ENCODE measurements around the gene GGT7.

The GGT7 gene

DNA sequence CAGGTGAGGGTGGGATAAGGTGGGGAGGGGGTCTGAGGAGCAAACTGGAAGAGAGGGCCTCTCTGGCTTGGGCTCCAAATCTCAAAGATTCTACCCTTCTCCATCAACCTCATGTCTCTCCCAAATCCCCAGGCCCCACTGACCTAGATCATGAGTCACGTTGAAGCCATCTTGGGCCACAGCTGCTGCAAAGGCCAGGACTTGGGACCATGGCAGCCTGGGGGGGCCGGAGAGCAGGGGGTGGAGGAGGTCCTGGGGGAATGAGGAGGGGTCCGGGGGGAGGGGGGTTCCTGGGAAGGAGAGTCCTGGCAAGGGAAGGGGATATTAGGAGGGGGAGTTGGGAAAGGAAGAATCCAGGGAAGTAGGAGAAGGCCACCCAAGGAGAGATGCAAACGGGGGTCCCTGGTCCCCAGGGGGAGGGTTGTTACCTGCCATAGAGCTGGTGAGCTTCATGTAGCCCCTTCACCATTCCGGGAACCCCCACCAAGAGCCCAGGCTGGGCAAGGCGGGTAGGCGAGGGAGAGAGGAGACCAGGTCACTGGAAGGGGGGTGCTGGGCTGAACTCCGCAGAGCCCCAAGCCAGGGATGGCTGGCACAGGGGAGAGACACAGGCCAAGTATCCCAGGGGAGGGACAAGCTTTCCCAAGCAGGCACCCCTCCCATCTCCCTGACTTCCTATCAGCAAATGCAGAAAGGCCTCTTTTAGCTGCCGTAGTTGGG is 12.7 kb downstream of the GGT7 start:
- FAIRE-seq, result no peak
- TF ChIP-seq, protein P1, sequence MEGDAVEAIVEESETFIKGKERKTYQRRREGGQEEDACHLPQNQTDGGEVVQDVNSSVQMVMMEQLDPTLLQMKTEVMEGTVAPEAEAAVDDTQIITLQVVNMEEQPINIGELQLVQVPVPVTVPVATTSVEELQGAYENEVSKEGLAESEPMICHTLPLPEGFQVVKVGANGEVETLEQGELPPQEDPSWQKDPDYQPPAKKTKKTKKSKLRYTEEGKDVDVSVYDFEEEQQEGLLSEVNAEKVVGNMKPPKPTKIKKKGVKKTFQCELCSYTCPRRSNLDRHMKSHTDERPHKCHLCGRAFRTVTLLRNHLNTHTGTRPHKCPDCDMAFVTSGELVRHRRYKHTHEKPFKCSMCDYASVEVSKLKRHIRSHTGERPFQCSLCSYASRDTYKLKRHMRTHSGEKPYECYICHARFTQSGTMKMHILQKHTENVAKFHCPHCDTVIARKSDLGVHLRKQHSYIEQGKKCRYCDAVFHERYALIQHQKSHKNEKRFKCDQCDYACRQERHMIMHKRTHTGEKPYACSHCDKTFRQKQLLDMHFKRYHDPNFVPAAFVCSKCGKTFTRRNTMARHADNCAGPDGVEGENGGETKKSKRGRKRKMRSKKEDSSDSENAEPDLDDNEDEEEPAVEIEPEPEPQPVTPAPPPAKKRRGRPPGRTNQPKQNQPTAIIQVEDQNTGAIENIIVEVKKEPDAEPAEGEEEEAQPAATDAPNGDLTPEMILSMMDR (IDR thresholded peaks at IDR 0.05; ENCODE audit: insufficient read depth, missing control alignments), result no peak
- DNase-seq (ENCODE audit: insufficient read length, low spot score), result no peak

DNA sequence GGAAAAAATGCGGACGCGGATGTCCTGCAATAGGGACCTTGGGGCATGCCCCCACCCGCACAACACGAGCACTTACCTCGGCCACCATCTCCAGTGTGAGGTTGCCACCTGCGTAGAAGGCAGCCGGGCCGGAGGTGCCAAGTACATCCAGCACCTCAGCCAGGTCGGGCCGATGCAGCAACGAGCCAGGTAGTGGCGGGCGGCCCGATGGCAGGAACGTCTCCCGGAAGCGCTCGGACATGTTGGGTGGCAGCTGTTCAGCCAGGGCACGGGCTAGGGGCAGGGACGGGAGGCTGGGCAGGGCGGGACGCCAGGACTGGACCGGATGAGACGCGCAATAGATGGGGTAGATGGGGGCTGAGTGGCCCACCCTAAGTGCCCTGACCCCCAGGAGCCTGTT is 13.3 kb downstream of the GGT7 start:
- DNase-seq (ENCODE audit: insufficient read length, low spot score) (no peak), FAIRE-seq (no peak)
- TF ChIP-seq, protein P1 (IDR thresholded peaks at IDR 0.05; ENCODE audit: insufficient read depth, missing control alignments), result no peak

DNA sequence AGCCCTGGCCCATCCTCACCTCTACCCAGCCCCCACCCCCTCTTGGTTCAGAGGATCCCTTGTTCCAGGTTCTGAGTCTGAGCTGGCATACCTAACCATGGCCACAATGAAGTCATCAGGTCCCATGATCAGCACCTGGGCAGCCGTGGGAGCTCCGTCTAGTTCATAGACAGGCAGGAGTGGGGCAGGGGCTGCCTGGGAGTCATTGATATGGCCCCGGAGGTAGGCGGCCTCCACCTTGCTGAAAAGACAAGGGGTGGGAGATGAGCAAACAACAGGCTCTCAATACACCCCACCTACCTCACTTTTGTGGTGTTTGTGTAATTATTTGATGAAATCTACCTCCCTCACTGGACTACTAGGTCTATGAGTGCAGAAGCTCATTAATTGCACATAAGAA is 20.4 kb downstream of the GGT7 start:
- DNase-seq (ENCODE audit: insufficient read length, low spot score) (no peak), FAIRE-seq (no peak)
- TF ChIP-seq, protein P1 (IDR thresholded peaks at IDR 0.05; ENCODE audit: insufficient read depth, missing control alignments), result no peak

DNA sequence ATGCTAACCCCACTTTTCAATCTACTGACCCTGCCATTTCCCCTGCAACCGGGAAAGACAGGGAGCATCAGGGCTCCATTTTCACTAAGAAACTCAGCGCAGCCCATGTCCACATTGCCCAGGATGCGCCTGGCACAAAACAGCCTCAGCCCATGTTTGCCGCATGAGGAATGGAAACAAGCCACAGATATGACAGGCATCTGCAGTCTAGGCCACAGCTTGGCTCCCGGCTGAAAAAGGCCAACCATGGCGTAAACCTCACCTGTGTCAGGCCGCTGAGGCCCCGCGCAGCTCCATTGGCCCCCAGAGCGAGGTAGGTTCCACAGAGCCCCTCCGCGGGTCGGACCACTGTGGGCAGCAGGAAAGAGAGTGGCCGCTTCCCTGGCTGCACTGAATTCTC is 21.7 kb downstream of the GGT7 start:
- FAIRE-seq, result no peak

DNA sequence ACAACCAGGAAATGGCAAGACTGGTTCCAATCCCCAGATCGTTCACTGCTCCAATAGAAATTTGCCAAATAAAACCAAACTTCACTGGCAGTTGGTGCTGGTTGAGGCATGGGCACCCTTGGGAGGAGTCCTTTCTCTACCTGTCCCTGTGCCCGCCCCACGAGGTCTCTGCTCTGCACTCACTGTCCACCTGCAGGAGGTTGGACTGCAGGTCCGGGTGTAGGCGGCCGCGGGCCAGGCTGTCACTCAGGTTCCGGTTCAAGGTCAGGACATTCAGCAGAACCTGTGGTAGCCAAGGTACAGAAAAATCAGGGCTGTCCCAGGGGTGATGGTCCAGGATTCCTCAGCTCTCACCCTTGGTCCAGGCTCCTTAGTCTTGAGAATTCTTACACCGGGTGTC is 22.9 kb downstream of the GGT7 start:
- TF ChIP-seq, protein P1 (IDR thresholded peaks at IDR 0.05; ENCODE audit: insufficient read depth, missing control alignments), result no peak
- DNase-seq (ENCODE audit: insufficient read length, low spot score) (no peak), FAIRE-seq (no peak)

More for the DNA sequence above, 21.7 kb downstream of the GGT7 start:
- no peak for DNase-seq (ENCODE audit: insufficient read length, low spot score)
- TF ChIP-seq, protein P1 (IDR thresholded peaks at IDR 0.05; ENCODE audit: insufficient read depth, missing control alignments), result no peak

DNA sequence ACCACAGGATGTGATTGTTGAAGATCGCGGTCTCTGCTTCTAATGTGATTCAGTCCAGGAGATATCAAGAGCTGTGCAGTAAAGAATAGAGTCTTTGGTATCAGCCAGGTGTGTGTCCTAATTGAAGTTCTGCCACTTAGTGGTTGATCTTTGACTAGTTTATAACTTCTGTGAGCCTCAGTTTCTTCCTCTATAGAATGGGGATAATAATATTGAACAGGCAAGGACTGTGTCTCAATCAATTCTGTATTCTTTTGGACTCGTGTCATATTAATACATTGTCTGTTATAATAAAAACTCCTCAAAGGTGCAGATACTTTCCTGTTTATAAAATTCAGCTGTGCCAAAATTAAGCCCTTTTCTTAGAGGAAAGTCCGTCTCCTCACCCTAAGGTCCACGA is 24.1 kb downstream of the GGT7 start:
- FAIRE-seq, result no peak
- TF ChIP-seq, protein P1 (IDR thresholded peaks at IDR 0.05; ENCODE audit: insufficient read depth, missing control alignments), result no peak
- no peak for DNase-seq (ENCODE audit: insufficient read length, low spot score)

DNA sequence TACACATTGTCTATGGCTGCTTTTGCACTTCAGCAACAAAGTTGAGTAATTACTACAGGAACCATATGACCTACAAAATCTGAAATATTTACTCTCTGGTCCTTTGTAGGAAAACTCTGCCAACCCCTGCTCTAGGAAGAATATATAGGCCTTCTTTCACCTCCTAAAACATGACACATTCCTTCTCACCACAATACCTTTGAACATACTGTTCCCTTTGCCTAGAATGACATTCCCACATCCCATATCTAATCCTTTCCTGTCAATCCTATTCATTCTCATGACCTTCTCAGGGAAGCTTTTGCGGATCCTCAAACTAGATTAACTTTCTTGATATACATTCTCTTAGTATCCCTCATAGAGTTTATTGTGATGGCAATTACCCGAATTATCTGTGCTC is 29.2 kb downstream of the GGT7 start:
- FAIRE-seq (no peak), DNase-seq (ENCODE audit: insufficient read length, low spot score) (no peak)
- TF ChIP-seq, protein P1 (IDR thresholded peaks at IDR 0.05; ENCODE audit: insufficient read depth, missing control alignments), result no peak
